AG09309 (cell line): ENCODE measurements around the gene NME9.

Experiments used
- DNase-seq: peaks from one replicate; pipeline ENCODE4 v3.0.0-alpha.2; 2010; ENCODE audit warnings: low read depth
- H3K4me3 ChIP-seq: 2 replicates; pipeline ENCODE4 v1.5.1; 2011; ENCODE audit warnings: mild to moderate bottlenecking, low read depth, low read length, moderate library complexity; ENCODE audit not compliant: control insufficient read depth
- CTCF ChIP-seq: IDR thresholded peaks from 2 replicates; pipeline ENCODE4 v1.5.1; 2011; ENCODE audit warnings: mild to moderate bottlenecking, low read depth, low read length, inconsistent platforms; ENCODE audit not compliant: insufficient read depth, control insufficient read depth; ENCODE audit errors: missing control alignments

Gene NME9

GRCh38 chr3:138367911-138368310 lies 38.3 kb upstream of the NME9 start:
- TF ChIP-seq CTCF = no peak
- no peak for DNase-seq
- no peak overlapping the region for H3K4me3 ChIP-seq

- TF ChIP-seq CTCF = no peak
Observed at GRCh38 chr3:138367326-138367850, 37.7 kb upstream of the NME9 start.

GRCh38 chr3:138366006-138366759 lies 36.5 kb upstream of the NME9 start:
- TF ChIP-seq CTCF = no peak
- no peak for DNase-seq
- H3K4me3 ChIP-seq = no peak overlapping the region

More at GRCh38 chr3:138367326-138367850, 37.7 kb upstream of the NME9 start:
- no peak for DNase-seq
- no peak overlapping the region for H3K4me3 ChIP-seq

GRCh38 chr3:138365253-138365555 lies 35.6 kb upstream of the NME9 start:
- no peak for TF ChIP-seq CTCF
- no peak overlapping the region for H3K4me3 ChIP-seq
- no peak for DNase-seq

- DNase-seq = no peak
- no peak overlapping the region for H3K4me3 ChIP-seq
- TF ChIP-seq CTCF = no peak
Observed at GRCh38 chr3:138364356-138365252, 35.0 kb upstream of the NME9 start.

- no peak for TF ChIP-seq CTCF
- H3K4me3 ChIP-seq = no peak overlapping the region
- DNase-seq = no peak
Observed at GRCh38 chr3:138363322-138363721, 33.7 kb upstream of the NME9 start.
